OCI-LY3 (cell line): Measurements from ENCODE around the gene ATOSB.

Experiments
- H2AFZ ChIP-seq: fragments of 200-600, 300-600 bp; shearing (Covaris generic); 2 replicates; pipeline ENCODE4 v1.6.0; 2014; ENCODE audit warnings: antibody characterized with exemption, low read depth, low read length
- H3K27ac ChIP-seq: fragments of 200-600, 300-600 bp; sonication (generic); 2 replicates; pipeline ENCODE4 v1.5.1; 2014; ENCODE audit warnings: mild to moderate bottlenecking, low read length, moderate library complexity, mixed read lengths
- H3K27me3 ChIP-seq: fragments of 200-600, 300-600 bp; sonication (generic); 2 replicates; pipeline ENCODE4 v1.6.1; 2014; ENCODE audit warnings: low read depth, low read length, mixed read lengths
- H3K36me3 ChIP-seq: fragments of 200-600, 300-600 bp; sonication (generic); replicated peaks from 2 replicates; pipeline ENCODE3; 2014; ENCODE audit warnings: low read depth, low read length, mixed read lengths
- H3K4me1 ChIP-seq: fragments of 300-600, 200-600 bp; sonication (generic); 2 replicates; pipeline ENCODE4 v1.6.1; 2014; ENCODE audit warnings: low read length, mixed read lengths
- H3K4me2 ChIP-seq: fragments of 200-600, 300-600 bp; sonication (generic); 2 replicates; pipeline ENCODE4 v1.6.1; 2014; ENCODE audit warnings: low read length, mixed read lengths
- H3K4me3 ChIP-seq: fragments of 300-600, 200-600 bp; sonication (generic); 2 replicates; pipeline ENCODE4 v1.5.1; 2014; ENCODE audit warnings: antibody characterized with exemption, mild to moderate bottlenecking, low read length, moderate library complexity
- H3K79me2 ChIP-seq: fragments of 300-600, 200-600 bp; shearing (Covaris generic); 2 replicates; pipeline ENCODE4 v1.6.1; 2014; ENCODE audit warnings: mild to moderate bottlenecking, low read length, mixed read lengths
- H3K9ac ChIP-seq: fragments of 300-600, 200-600 bp; shearing (Covaris generic); 2 replicates; pipeline ENCODE4 v1.6.0; 2014; ENCODE audit warnings: mild to moderate bottlenecking, low read length, moderate library complexity
- H3K9me3 ChIP-seq: fragments of 200-600, 300-600 bp; shearing (Covaris generic); 2 replicates; pipeline ENCODE4 v1.6.1; 2014; ENCODE audit warnings: low read length, mixed read lengths; ENCODE audit not compliant: insufficient read depth
- H4K20me1 ChIP-seq: fragments of 200-600, 300-600 bp; sonication (generic); 2 replicates; pipeline ENCODE4 v1.6.1; 2016; ENCODE audit warnings: low read length, mixed read lengths; ENCODE audit not compliant: insufficient read depth
- EZH2phosphoT487 ChIP-seq: fragments of 200-600 bp; shearing (Covaris generic); IDR thresholded peaks from 2 replicates; pipeline ENCODE4 v1.6.1; 2018; ENCODE audit warnings: antibody characterized with exemption, mixed run types, low read depth
- TF ChIP-seq, protein P1 (sequence below): fragments of 200-600, 300-600 bp; sonication (generic); IDR thresholded peaks from 2 replicates; pipeline ENCODE4 v1.5.1; 2014; ENCODE audit warnings: antibody characterized with exemption, low read length, low read depth

ATOSB gene

DNA sequence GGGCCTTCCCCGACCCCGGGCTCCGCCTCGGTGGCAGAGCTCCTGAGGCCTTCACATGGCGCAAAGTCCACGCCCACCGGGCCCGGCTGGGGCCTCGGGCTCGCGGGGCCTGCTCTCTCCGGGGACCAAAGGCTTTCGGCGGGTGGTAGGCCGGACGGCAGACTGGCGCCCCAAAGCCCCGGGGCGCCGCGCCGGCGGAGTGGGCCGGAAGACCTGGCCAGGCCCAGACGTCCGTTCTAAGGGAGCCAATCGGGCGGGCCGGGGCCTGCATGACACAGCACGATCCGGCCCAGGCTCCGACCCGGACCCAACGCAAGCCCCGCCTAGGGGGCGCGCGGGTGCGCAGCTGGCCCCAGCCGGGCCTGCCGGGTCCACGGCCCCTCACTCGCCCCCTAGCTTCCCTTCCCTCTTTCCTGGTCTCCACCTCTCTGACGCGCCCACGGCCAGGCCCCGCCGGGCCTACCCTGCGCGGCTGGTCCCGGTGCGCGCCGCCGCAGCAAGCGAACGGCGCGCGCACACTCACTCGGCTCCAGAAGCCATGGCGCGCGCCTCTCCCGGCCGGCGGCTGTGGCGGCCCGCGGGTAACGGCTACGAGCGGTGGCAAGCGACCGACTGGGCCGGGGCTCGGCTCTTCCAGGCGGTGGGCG is 43.7 kb downstream of the ATOSB start:
- Histone ChIP-seq H3K4me3 (peak overlapping the region; percentile 84), H2AFZ (no peak overlapping the region), H3K79me2 (peaks cover 54% of the 10 kb centered on the region), H3K27ac (peak overlapping the region; percentile 94), H3K9me3 (no peaks in the 10 kb centered on the region), H3K27me3 (no peaks in the 10 kb centered on the region), H4K20me1 (peaks cover 45% of the 10 kb centered on the region), H3K9ac (peak overlapping the region; percentile 90), H3K4me2 (peak overlapping the region; percentile 100), H3K4me1 (peaks cover 26% of the 10 kb centered on the region), H3K36me3 (peaks cover 46% of the 10 kb centered on the region)
- TF ChIP-seq, protein P1, sequence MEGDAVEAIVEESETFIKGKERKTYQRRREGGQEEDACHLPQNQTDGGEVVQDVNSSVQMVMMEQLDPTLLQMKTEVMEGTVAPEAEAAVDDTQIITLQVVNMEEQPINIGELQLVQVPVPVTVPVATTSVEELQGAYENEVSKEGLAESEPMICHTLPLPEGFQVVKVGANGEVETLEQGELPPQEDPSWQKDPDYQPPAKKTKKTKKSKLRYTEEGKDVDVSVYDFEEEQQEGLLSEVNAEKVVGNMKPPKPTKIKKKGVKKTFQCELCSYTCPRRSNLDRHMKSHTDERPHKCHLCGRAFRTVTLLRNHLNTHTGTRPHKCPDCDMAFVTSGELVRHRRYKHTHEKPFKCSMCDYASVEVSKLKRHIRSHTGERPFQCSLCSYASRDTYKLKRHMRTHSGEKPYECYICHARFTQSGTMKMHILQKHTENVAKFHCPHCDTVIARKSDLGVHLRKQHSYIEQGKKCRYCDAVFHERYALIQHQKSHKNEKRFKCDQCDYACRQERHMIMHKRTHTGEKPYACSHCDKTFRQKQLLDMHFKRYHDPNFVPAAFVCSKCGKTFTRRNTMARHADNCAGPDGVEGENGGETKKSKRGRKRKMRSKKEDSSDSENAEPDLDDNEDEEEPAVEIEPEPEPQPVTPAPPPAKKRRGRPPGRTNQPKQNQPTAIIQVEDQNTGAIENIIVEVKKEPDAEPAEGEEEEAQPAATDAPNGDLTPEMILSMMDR = peak; percentile 40; the same call in 1 of the 2 replicates
- TF ChIP-seq EZH2phosphoT487 = no peak

DNA sequence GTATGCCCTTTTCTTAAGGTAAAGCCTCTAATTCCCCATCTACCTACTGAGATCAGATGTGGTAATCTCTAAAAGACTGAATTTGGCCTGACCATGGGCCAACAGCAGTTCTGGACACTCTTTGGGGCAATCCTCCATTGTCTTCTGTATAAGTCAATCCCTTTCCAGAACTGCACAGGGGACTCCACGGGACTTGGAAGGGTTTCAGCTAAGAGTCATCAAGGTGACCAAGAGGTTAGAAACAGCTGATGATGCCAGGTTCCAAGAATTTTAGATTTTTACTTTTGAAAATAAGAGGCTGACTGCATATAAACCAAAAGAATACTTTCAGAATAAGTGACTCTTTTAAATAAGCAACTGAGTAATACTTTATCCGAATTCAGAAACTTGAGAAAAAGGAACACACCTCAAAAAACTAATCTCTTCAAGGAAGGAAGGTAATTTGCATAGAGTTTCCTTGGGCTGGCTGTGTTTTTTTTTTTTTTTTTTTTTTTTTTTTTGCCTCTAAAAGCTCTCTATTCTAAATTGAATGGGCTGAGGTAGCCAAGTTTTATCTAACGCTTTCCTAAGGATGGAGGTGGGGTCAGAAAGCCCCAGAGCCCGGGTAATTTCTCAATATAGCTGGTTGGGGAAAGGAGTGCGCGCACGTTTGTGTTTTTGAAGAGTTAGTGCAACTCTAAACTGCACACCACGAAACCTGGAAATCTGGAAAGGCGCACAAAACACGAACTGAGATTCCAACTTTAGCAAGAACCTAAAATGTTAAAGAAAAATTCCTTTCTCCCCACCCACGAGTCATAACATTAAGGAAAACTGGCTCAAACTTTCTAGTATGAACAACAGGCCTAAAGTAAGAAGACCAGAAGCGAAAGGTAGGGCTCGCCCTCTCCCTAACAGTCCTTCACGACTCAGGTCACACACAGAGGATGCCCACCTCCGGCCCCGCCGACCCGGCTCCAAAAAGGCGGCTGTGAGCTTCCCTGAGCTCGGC is 44.5 kb downstream of the ATOSB start:
- Histone ChIP-seq H3K36me3 (peaks cover 47% of the 10 kb centered on the region), H3K79me2 (peaks cover 59% of the 10 kb centered on the region), H3K9me3 (no peaks in the 10 kb centered on the region), H4K20me1 (peaks cover 45% of the 10 kb centered on the region), H3K4me2 (peak overlapping the region; percentile 100), H3K9ac (peak overlapping the region; percentile 90), H2AFZ (no peak overlapping the region), H3K4me3 (peak overlapping the region; percentile 84), H3K4me1 (peaks cover 26% of the 10 kb centered on the region), H3K27ac (peak overlapping the region; percentile 94), H3K27me3 (no peaks in the 10 kb centered on the region)
- TF ChIP-seq, protein P1 = no peak
- TF ChIP-seq EZH2phosphoT487 = no peak

DNA sequence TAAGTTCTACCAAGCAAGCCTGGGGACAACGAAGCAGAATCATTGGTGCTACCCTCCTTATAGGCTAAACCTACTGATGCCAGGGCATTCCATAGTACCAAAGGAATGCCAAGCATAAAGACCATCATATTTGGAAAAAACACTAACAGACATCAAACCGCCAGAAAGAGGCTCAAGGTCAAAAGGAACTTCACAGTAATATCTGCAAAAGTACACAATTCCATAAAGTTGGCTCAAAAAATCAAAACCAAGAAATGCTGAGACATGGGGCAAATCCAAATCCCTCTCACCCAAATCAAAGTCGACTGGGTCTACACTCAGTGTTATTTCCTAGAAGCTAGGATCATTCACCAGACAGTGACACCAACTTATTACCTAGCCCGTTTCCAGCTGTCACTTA is 46.6 kb downstream of the ATOSB start:
- Histone ChIP-seq H3K27ac (no peak overlapping the region), H3K9ac (no peak overlapping the region), H4K20me1 (peaks cover 45% of the 10 kb centered on the region), H3K9me3 (no peaks in the 10 kb centered on the region), H3K4me1 (peaks cover 26% of the 10 kb centered on the region), H3K4me3 (no peak overlapping the region), H2AFZ (no peak overlapping the region), H3K79me2 (peaks cover 70% of the 10 kb centered on the region), H3K27me3 (no peaks in the 10 kb centered on the region), H3K36me3 (peaks cover 63% of the 10 kb centered on the region), H3K4me2 (no peak overlapping the region)
- no peak for TF ChIP-seq EZH2phosphoT487

DNA sequence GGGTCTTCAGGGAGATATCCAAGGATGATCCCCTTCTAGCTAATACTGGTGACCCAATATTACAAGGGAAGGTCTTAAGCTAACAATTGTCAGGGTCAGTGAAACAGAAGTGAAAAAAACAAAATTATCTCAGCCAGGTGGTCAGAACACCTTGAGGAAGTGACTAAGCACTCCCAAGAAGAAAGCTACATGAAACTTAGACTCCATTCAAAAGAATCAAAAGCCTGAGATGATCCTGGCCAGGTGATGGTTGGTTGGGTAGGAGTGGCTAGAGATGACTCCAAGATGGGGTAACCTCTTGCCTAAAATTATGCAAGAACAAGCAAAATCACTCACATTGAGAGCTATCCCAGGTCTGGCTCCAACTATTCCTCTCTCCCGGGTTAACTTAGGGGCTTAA is 48.6 kb downstream of the ATOSB start:
- Histone ChIP-seq H2AFZ (no peak overlapping the region), H3K4me3 (no peak overlapping the region), H3K79me2 (peaks cover 69% of the 10 kb centered on the region), H3K9me3 (no peaks in the 10 kb centered on the region), H3K27ac (no peak overlapping the region), H3K4me2 (no peak overlapping the region), H3K9ac (no peak overlapping the region), H4K20me1 (peaks cover 45% of the 10 kb centered on the region), H3K4me1 (peaks cover 14% of the 10 kb centered on the region), H3K27me3 (no peaks in the 10 kb centered on the region), H3K36me3 (peaks cover 76% of the 10 kb centered on the region)
- TF ChIP-seq, protein P1 = no peak
- TF ChIP-seq EZH2phosphoT487 = no peak
